CD1c-positive myeloid dendritic cell (primary cell): ENCODE data around the gene MYL6B.

Source experiments
- DNase-seq: peaks from one replicate; pipeline ENCODE4 v3.0.0-alpha.2; 2016; ENCODE audit errors: extremely low spot score

MYL6B gene

DNA sequence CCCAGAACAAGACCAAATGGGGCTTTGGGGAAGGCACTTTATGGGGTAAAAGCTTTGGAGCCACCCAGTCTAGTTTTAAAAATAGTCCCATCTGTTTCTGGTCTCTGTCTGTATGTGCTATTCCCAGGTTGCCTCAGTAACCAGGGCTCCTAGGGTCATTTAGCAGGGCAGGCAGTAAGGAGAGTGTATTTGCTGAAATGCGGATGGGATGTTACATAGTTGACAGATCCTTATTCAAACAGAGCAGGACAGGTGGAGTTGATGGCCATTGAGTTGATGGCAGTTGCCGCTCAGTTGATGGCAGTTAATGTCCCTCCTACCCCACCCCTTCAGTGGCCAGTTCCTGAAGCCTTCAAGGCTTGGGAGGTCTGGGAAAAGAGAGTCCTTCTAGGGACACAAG, 29.8 kb upstream of the MYL6B start:
- DNase-seq: no peak

DNA sequence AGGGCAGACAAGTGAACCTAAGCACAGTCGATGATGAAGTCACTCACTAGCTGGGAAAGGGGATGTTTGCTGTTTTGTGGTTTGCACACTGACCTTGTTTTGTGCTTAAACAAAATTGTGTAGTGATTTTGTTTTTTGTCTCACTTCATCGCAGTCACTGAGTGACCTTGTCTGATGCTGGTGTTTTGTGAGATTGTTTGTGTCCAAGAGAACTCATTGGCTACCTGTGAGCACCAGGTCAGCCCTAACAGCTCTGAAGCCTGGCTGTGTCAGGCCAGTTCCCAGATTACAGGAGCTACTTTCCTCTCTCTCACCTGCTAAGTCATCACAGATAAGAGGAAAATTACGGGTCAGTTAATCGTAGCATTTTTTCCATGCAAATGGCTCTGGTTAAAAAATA, 28.3 kb upstream of the MYL6B start:
- no peak for DNase-seq

DNA sequence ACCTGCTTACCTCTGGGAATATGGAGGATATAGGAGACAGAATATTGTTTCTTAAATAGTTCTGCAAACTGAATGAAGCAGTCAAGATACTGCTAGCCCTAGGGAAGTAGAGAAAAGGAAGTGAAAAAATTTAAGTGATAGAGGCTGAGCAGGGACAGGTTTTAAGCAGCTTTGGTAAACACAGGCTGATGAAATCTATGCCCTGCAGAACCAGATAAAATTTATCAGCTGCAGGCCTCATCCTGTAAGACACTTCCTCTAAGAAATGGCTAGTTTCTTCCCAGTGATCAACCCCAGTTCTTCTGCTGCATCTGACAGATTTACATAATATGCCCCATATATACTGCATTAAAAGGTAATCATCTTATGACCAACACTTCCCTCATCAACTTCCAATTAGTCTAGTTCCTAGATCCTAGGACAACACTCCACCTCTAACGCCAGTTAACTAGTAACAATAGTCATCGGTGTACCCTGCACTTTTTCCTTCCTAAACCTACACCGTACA, 25.6 kb upstream of the MYL6B start:
- peak; percentile 72 for DNase-seq

DNA sequence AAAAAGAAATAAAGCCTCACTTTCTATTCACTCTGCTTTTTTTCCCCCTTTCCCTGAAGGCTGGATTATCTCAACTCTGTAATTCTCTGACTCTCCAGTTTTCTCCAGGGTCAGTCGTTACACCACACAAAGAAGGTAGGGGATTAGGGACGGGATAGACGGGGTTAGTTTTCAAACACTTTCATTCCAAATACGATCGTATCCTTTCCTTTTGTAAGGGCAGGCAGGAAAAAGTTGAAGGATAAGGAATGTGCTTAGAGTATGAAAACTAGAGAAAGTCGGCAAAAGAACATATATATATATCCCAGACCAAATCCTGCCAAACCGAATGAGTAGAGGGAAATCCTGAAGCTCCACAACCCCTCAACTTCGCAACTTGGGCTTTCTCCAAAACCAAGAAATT, 24.9 kb upstream of the MYL6B start:
- DNase-seq: no peak

DNA sequence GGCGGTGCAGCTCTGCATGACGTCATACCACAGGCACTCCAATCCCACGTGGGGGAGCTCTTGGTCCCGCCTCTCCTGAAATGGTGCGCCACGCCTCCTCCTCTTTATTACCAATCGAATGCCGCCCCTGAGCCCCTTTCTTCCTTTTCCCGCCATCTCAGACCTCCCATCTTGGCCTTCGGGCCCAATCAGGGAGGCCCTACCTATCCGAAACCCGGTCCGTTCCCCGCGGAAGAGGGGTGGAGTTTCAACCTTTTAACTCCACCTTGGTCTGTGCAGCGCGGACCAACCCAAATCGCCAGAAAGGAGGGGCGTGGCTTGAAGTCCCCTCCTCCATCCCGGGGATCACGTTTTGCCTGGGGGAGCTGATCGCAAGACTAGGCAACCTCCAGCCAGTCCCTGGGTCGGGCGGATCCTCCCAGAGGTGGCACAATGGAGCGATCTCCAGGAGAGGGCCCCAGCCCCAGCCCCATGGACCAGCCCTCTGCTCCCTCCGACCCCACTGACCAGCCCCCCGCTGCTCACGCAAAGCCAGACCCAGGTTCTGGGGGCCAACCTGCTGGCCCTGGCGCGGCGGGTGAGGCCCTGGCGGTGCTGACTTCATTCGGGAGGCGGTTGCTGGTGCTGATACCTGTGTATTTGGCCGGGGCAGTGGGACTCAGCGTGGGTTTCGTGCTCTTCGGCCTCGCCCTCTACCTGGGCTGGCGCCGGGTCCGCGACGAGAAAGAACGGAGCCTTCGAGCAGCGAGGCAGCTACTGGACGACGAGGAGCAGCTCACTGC, 24.3 kb upstream of the MYL6B start, which contains the start of gene ESYT1:
ESYT1 (plus strand) TSS at position 380 of the 782 bp plus-strand sequence; CDS start at position 433, 53 bp downstream.
- DNase-seq: peak; percentile 99

DNA sequence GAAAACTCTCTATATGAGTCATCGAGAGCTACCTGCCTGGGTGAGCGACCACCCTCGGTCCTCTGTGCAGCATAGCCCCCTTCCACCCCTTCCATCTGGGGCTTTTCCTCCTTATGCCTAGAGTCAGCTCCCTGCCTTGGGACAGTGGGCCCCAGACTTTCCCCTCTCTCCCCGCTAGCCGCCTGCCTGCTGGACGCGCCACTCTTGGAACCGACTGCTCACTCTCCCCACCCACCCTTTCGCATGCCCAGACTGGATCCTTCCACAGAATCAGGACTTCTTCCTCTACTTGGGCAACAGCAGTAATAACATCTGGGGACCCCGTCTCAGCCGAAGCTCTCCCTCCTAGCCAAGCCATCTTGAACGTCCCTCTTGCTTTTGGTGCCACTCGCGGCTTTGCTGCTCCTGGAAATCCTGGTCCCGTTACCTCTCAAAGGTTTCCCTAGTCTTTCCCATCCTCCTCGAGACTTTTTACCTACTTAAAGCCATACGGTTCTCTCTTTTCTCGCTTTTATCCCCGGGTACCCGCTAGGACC, 23.6 kb upstream of the MYL6B start:
- DNase-seq: peak; percentile 52

DNA sequence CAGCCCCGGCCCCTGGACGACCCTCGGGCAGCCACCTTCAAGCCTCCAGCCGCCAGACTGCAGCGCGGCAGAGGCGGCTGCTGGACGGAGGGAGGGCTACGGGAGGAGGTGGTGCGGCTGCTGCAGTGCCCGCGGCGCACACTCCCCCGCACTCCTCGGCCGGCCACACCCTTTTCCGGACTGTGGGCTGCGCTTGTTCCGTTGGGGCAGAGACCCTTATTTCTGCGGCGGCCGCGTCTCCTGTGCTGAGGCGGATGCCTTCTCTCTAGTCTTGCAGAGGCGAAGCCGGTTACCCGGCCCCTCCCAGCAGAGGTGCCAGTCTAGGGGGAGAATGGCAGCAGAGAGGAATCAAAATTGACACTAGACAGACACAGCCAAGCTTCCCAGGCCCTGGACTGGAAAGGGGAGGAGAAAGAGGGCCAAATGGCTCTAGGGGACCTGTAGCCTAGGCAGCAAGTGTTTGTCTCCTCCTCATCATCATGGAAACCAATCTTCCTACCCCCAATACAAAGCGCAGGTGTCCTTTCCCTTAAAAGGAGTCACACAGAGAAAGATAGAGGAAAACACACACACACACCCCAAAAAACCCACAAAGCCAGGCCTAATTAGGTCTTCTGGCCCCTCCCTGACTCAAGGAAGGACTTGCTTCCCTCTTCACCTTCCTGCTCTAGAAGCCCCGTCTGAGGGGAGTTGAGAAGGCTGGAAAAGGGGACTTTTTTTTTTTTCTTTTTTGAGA, 23.0 kb upstream of the MYL6B start:
- peak; percentile 68 for DNase-seq

DNA sequence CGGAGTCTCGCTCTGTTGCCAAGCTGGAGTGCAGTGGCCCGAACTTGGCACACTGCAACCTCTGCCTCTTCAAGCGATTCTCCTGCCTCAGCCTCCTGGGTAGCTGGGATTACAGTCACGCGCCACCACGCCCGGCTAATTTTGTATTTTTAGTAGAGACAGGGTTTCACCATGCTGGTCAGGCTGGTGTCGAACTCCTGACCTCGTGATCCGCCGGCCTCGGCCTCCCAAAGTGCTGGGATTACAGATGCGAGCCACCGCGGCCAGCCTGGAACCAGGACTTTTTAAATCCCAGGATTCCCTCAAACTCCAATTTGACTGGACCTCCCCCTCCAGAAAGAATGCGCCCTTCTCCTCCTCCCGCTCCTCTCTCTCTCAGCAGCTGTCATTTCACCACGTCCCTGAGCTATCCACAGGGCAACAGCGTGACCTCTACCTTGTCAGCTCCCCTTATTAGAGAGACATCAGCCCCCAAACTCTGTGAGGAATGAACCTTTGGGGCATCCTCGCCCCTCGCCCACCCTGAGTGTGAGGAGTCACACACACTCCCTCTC, 22.4 kb upstream of the MYL6B start:
- no peak for DNase-seq

DNA sequence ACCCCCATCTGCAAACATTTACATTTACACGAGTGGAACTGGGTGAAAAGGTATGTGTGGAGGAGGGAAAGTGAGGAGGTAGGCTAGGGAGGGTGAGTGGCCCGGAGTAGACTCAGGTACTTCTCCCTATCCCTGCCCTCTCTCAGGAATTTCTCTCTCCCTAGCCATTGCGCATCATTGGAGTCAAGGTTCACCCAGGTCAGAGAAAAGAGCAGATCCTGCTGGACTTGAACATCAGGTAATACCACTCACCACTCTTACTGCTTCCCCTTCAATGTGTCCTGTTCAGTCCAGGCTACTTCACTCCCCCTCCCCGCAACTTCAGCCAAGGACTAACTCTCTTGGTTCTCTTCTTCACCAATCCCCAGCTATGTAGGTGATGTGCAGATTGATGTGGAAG, 21.5 kb upstream of the MYL6B start:
- DNase-seq: no peak

DNA sequence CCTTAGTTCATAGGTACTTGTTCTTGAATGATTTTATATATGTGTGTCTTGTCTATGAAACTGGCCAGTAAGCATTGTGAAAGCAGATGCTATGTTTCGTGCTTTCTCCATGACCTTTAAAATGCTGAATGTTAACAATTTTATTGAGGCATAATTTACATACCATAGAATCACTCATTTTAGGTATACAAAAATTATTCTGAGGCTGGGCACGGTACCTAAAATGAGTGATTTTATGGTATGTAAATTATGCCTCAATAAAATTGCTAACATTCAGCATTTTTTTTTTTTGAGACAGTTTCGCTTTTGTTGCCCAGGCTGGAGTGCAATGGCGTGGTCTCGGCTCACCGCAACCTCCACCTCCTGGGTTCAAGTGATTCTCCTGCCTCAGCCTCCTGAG, 17.5 kb upstream of the MYL6B start:
- no peak for DNase-seq

DNA sequence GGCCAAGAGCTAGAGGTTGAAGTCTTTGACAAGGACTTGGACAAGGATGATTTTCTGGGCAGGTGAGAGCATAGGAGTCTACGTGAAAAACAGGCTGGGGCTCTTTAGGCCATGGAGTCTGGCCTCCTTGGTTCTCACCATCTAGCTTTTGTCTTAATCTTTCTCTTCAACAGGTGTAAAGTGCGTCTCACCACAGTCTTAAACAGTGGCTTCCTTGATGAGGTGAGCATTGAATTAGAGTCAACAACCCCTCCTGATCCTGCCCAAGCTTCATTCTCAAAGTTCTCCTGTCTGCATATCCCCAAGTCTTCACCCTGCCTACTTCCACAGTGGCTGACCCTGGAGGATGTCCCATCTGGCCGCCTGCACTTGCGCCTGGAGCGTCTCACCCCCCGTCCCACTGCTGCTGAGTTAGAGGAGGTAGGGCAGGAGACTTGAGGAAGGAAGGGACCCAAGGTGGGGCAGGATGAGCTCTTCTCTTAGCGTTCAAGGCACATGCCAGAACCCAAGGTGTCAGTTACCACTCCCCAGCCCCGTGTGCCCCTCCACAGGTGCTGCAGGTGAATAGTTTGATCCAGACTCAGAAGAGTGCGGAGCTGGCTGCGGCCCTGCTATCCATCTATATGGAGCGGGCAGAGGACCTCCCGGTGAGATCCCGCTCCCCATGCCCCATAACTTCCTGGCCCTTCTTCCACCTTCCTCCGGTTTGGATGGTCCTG, 14.4 kb upstream of the MYL6B start:
- DNase-seq: no peak

DNA sequence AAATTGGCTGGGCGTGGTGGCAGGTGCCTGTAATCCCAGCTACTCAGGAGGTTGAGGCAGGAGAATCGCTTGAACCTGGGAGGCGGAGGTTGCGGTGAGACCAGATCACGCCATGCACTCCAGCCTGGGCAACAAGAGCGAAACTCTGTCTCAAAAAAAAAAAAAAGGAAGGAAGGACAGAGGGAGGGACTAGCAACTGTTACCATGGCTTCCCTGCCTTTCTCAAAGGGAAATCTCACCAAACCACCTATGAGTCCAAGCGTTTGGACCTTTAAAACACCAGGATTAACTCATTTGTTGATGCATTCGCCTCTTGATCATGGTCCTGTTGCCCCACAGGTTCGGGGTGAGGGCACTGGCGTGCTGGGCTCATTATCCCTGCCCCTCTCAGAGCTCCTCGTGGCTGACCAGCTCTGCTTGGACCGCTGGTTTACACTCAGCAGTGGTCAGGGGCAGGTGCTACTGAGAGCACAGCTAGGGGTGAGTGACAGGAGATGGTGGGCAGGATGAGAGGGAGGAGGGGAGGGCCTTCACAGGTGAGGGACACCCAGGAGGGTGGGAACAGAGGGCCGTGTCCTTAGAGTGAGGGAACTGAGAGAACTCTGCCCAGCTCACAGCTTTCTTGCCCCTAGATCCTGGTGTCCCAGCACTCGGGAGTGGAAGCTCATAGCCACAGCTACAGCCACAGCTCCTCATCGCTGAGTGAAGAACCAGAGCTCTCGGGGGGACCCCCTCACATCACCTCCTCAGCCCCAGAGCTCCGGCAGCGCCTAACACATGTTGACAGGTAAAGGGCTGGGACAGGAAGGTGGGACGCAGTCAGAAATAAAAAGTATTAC, 10.2 kb upstream of the MYL6B start:
- DNase-seq: peak; percentile 30

DNA sequence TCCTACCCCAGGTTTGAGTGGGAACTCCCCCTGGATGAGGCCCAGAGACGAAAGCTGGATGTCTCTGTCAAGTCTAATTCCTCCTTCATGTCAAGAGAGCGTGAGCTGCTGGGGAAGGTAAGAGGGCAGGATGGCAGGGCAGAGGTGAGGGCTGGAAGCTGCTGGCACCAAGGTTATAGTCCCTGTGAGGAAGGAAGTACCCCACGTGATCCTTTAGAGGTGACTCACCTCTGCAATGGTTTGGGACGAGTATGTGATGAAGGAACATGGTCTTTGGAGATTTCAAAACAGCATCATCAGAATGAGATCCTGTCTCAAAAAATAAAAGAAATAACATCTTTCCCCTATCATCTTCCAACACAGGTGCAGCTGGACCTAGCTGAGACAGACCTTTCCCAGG, 9.2 kb upstream of the MYL6B start:
- DNase-seq: no peak

DNA sequence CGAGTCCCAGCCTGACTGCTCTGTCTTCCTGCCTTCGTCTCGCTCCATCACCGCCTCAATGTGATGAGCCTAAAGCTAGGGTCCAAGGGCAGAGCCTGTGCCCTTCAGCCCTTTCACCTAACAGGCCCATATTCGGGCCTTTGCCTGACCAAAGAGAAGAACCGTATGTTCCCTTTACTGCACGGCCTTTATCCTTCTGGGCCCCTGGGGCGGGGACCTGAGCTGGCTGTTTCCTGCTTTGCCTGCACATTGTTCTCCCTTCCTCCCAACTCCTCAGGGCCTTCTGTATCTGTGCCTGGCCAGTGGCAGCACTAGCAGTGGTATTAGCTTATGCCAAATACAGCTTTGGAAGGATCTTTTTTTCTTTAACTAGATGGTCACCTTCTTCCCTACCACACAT, 8.5 kb upstream of the MYL6B start:
- no peak for DNase-seq

DNA sequence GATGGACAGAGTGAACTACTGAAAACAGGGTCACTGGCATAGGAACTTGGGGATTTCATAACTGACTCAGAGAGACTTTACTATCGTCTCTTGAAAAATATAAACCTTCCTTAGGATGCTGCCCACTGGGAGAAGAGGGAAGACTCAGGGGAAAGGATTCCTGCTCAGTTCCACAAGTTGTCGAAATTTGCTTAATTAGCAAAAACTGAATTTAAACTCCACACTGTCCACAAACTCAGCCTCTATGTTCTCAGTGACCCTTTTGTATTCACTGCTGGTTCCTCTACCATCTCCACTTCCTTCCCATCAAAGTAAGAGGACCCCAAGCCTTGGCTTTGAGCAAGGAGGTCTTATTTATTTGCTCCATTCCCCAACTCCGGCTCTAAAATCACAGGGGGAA, 7.2 kb upstream of the MYL6B start:
- DNase-seq: no peak

DNA sequence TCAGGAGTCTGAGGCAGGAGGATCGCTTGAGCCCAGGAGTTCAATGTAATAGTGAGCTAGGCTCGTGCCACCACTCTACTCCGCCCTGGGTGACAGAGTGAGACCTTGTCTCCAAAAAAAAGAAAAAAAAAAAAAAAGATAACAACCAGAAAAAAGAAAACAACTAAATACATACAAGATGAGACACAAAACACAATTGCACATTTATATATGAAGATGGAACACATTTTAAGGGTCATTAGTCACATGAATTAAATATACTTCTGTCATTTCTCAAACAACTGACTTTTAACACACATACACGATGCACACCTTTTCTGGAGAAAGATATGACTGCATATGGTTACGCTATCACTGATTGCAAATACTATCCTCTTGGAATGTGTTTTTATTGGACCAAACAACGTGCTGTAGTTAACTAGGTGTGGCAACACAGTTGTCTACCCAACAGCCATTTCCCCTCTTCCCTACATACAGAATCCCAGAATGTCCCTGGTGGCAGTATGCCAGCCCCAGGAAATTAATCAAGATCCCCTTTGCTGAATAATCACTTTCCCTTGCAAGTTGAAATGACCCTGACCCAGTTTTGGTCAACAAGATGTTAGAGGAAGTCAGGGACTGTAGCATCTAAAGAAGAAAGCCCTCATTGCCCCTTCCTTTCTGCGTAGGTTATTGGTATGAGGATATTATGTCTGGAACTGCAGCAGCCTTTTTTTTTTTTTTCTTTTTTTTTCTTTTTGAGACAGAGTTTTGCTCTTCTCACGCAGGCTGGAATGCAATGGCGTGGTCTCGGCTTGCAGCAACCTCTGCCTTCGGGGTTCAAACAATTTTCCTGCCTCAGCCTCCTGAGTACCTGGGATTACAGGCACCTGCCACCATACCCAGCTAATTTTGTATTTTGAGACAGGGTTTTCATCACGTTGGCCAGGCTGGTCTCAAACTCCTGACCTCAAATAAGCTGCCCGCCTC, 5.6 kb upstream of the MYL6B start:
- DNase-seq: no peak

DNA sequence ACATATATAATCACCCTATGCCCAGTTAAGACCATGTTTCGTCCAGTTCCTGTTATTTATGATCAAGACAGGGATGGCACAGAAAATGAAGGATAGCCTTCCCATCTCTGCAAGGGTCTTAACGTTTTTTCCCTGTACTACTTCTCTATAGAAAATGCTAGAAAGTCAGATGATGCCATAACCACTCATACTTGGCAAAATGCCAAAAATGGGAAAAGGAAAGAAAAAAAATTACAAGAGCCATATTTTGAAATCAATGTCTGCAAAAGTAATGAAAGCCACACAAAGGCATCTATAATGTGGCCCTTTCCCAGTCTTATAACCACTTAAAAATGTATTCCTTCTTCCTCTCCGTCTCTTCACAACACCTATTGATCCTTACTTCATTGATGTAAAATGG, 1.8 kb upstream of the MYL6B start:
- DNase-seq: peak; percentile 61

DNA sequence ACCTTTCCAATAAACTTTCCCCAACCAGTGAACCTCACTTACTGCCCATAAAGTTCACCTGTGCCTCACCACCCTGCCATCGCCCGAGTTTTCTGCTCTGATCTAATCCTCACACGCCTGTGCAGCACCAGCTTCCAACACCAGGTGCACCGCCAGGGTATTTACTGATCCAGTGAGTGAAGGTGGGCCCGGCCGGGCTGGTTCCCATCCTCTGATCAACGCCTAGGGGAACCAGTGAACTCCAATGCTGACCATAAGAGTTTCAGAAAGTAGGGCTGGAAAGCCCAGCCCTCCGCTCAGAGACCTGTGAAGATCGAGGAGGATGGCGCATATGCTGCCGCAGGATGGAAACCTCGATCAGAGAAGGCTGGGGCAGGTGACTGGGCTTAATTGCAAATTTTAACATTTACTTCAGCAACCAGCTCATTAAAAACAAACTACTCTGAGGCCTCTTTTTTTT, 685 bp upstream of the MYL6B start:
- DNase-seq: peak; percentile 35
